Brain microvascular endothelial cell (primary cell): ENCODE data around the gene TBC1D16.
A peak's percentile ranks its signal among the peaks of the same experiment; 100 is the strongest.

Experiments used
- DNase-seq: peaks from one replicate; pipeline ENCODE4 v3.0.0-alpha.2; 2020
- H3K27ac ChIP-seq: fragments of 250-450 bp; sonication (Bioruptor Pico); 2 replicates; pipeline ENCODE4 v1.5.1; 2020; ENCODE audit warnings: mild to moderate bottlenecking, moderate library complexity
- H3K27me3 ChIP-seq: fragments of 250-450 bp; sonication (Bioruptor Pico); replicated peaks from 2 replicates; pipeline ENCODE4 v1.5.1; 2020; ENCODE audit warnings: mild to moderate bottlenecking
- H3K36me3 ChIP-seq: fragments of 250-450 bp; sonication (Bioruptor Pico); replicated peaks from 2 replicates; pipeline ENCODE4 v1.5.1; 2020; ENCODE audit warnings: mild to moderate bottlenecking
- H3K4me3 ChIP-seq: 2 replicates; pipeline ENCODE4 v1.5.1; 2011; ENCODE audit warnings: low read depth, mild to moderate bottlenecking, control low read depth, low read length, moderate library complexity
- CTCF ChIP-seq: IDR thresholded peaks from 2 replicates; pipeline ENCODE4 v1.5.1; 2011; ENCODE audit warnings: low read depth, mild to moderate bottlenecking, moderate library complexity, low read length, control low read depth, inconsistent platforms; ENCODE audit errors: missing control alignments
- in situ Hi-C: cut with HindIII; loops from 2 replicates; pipeline ENCODE4 v1.10.0; 2017; ENCODE audit warnings: low sequenced_read_pairs, low pct_ligation_motif_present

Gene TBC1D16

GRCh38 chr17:79890706-79891105, 145.0 kb downstream of the TBC1D16 start:
- DNase-seq, result no peak
- Histone ChIP-seq H3K4me3 (no peak overlapping the region), H3K27me3 (peaks cover 16% of the 10 kb centered on the region), H3K36me3 (no peaks in the 10 kb centered on the region), H3K27ac (no peak overlapping the region)
- TF ChIP-seq CTCF, result no peak
- in situ Hi-C loops, result no loop called here

GRCh38 chr17:79888811-79889634, 146.6 kb downstream of the TBC1D16 start:
- Histone ChIP-seq H3K27me3 (peaks cover 16% of the 10 kb centered on the region), H3K36me3 (no peaks in the 10 kb centered on the region), H3K4me3 (no peak overlapping the region), H3K27ac (no peak overlapping the region)
- in situ Hi-C loops, result no loop called here
- peak; percentile 3 for DNase-seq
- no peak for TF ChIP-seq CTCF

GRCh38 chr17:79888009-79888540, 147.6 kb downstream of the TBC1D16 start:
- Histone ChIP-seq H3K27ac (no peak overlapping the region), H3K36me3 (no peaks in the 10 kb centered on the region), H3K4me3 (no peak overlapping the region), H3K27me3 (peaks cover 16% of the 10 kb centered on the region)
- no peak for TF ChIP-seq CTCF
- no peak for DNase-seq
- in situ Hi-C loops, result no loop called here

- no peak for DNase-seq
- Histone ChIP-seq H3K4me3 (no peak overlapping the region), H3K27ac (no peak overlapping the region), H3K27me3 (peaks cover 16% of the 10 kb centered on the region), H3K36me3 (no peaks in the 10 kb centered on the region)
- no peak for TF ChIP-seq CTCF
- in situ Hi-C loops, result no loop called here
These were observed 148.2 kb downstream of the TBC1D16 start for GRCh38 chr17:79887451-79887991.

- H3K27ac ChIP-seq, result no peak overlapping the region
- TF ChIP-seq CTCF, result no peak
- no peaks in the 10 kb centered on the region for H3K36me3 ChIP-seq
- H3K27me3 ChIP-seq, result no peaks in the 10 kb centered on the region
- no peak for DNase-seq
- in situ Hi-C loops, result no loop called here
- H3K4me3 ChIP-seq, result no peak overlapping the region
These were observed 152.5 kb downstream of the TBC1D16 start for GRCh38 chr17:79883202-79883601.
